ENCODE data around the gene NFE2L2. TPM values are rescaled to one million over a fixed set of nuclear protein-coding genes. Genes with fewer than 3 reads are reported as not detected.

The NFE2L2 gene
- total RNA-seq, 2 donors from 2014 or later: 98.6 to 126 TPM

DNA sequence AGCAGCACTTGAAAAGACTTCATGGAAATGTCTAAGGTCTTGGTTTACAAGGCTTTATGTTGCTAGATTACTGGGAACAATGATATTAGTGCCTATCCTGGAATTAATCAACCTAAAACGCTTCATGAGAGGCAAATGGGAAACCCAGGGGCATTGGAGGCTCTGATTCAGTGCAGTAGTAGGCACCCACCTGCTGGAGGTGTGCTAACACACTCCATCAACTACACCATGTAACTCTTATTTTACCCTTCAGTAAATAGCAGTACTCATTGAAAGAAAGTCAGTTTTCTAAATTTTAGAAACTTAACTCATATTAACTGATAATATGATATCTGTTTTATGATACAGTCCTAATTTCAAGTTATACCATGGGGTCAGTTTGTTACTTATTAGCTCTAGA lies 69.3 kb downstream of the NFE2L2 start:
- H3K27me3 ChIP-seq (replicated peaks; ENCODE audit: insufficient read depth): no peaks in the 10 kb centered on the region
- TF ChIP-seq, protein P1, sequence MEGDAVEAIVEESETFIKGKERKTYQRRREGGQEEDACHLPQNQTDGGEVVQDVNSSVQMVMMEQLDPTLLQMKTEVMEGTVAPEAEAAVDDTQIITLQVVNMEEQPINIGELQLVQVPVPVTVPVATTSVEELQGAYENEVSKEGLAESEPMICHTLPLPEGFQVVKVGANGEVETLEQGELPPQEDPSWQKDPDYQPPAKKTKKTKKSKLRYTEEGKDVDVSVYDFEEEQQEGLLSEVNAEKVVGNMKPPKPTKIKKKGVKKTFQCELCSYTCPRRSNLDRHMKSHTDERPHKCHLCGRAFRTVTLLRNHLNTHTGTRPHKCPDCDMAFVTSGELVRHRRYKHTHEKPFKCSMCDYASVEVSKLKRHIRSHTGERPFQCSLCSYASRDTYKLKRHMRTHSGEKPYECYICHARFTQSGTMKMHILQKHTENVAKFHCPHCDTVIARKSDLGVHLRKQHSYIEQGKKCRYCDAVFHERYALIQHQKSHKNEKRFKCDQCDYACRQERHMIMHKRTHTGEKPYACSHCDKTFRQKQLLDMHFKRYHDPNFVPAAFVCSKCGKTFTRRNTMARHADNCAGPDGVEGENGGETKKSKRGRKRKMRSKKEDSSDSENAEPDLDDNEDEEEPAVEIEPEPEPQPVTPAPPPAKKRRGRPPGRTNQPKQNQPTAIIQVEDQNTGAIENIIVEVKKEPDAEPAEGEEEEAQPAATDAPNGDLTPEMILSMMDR (IDR thresholded peaks at IDR 0.05): no peak
- TF ChIP-seq POLR2AphosphoS5 (IDR thresholded peaks at IDR 0.05) (no peak), POLR2A (IDR thresholded peaks at IDR 0.05) (no peak)
- no peaks in the 10 kb centered on the region for H3K9me3 ChIP-seq
- no peaks in the 10 kb centered on the region for H3K4me1 ChIP-seq (replicated peaks)
- DNase-seq (ENCODE audit: low spot score): no peak
- H3K4me3 ChIP-seq: no peak overlapping the region
- intact Hi-C loops (cut with DNase I): no loop called here
- no peak overlapping the region for H3K27ac ChIP-seq
- no peaks in the 10 kb centered on the region for H3K36me3 ChIP-seq
- 82% methylated on average over 1 of the region's 1 CpG for WGBS

GRCh38 chr2:177193240-177193639 lies 71.3 kb downstream of the NFE2L2 start:
- no peaks in the 10 kb centered on the region for H3K36me3 ChIP-seq

GRCh38 chr2:177192788-177193187 lies 71.7 kb downstream of the NFE2L2 start:
- Histone ChIP-seq H3K27ac (no peak overlapping the region), H3K4me1 (replicated peaks) (no peaks in the 10 kb centered on the region), H3K9me3 (no peaks in the 10 kb centered on the region), H3K4me3 (no peak overlapping the region), H3K27me3 (replicated peaks; ENCODE audit: insufficient read depth) (no peaks in the 10 kb centered on the region), H3K36me3 (no peaks in the 10 kb centered on the region)
- no peak for DNase-seq (ENCODE audit: low spot score)
- WGBS: 29% methylated on average over 1 of the region's 1 CpG
- intact Hi-C loops (cut with DNase I): no loop called here
- no peak for TF ChIP-seq POLR2AphosphoS5 (IDR thresholded peaks at IDR 0.05)
- TF ChIP-seq POLR2A (IDR thresholded peaks at IDR 0.05): no peak
- TF ChIP-seq, protein P1 (IDR thresholded peaks at IDR 0.05): no peak

More at GRCh38 chr2:177193240-177193639, 71.3 kb downstream of the NFE2L2 start:
- WGBS: 85% methylated on average over 4 of the region's 4 CpGs
- Histone ChIP-seq H3K4me3 (no peak overlapping the region), H3K4me1 (replicated peaks) (no peaks in the 10 kb centered on the region), H3K9me3 (no peaks in the 10 kb centered on the region), H3K27me3 (replicated peaks; ENCODE audit: insufficient read depth) (no peaks in the 10 kb centered on the region), H3K27ac (no peak overlapping the region)
- DNase-seq (ENCODE audit: low spot score): no peak
- TF ChIP-seq, protein P1 (IDR thresholded peaks at IDR 0.05): no peak
- TF ChIP-seq POLR2A (IDR thresholded peaks at IDR 0.05): no peak
- no peak for TF ChIP-seq POLR2AphosphoS5 (IDR thresholded peaks at IDR 0.05)
- intact Hi-C loops (cut with DNase I): no loop called here

GRCh38 chr2:177190941-177191340 lies 73.6 kb downstream of the NFE2L2 start:
- TF ChIP-seq, protein P1 (IDR thresholded peaks at IDR 0.05): no peak
- TF ChIP-seq POLR2AphosphoS5 (IDR thresholded peaks at IDR 0.05) (no peak), POLR2A (IDR thresholded peaks at IDR 0.05) (no peak)
- no peaks in the 10 kb centered on the region for H3K36me3 ChIP-seq
- H3K4me3 ChIP-seq: no peak overlapping the region
- no peak overlapping the region for H3K27ac ChIP-seq
- H3K4me1 ChIP-seq (replicated peaks): no peaks in the 10 kb centered on the region
- DNase-seq (ENCODE audit: low spot score): no peak
- no peaks in the 10 kb centered on the region for H3K9me3 ChIP-seq
- intact Hi-C loops (cut with DNase I): no loop called here
- WGBS: 97% methylated on average over 1 of the region's 1 CpG
- no peaks in the 10 kb centered on the region for H3K27me3 ChIP-seq (replicated peaks; ENCODE audit: insufficient read depth)
